ENCODE measurements around the gene MED19. TPM values are rescaled to one million over a fixed set of nuclear protein-coding genes. Genes with fewer than 3 reads are reported as not detected.

MED19 gene
- total RNA-seq, 2 donors from 2014 or later = 14.8 to 39.4 TPM

DNA sequence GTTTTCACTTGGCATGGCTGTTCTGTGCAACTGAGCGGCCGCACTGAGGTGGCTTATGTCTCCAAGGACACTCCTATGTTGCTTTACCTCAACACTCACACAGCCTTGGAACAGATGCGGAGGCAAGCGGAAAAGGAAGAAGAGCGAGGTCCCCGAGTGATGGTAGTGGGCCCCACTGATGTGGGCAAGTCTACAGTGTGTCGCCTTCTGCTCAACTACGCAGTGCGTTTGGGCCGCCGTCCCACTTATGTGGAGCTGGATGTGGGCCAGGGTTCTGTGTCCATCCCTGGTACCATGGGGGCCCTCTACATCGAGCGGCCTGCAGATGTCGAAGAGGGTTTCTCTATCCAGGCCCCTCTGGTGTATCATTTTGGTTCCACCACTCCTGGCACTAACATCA is 52.3 kb downstream of the MED19 start:
- Histone ChIP-seq H3K36me3 (peaks cover 6 to 8% of the 10 kb centered on the region in 2 donors), H3K27me3 (replicated peaks; ENCODE audit: insufficient read depth) (no peaks in the 10 kb centered on the region), H3K4me1 (replicated peaks) (peaks cover 4% of the 10 kb centered on the region), H3K4me3 (no peak overlapping the region), H3K9me3 (no peaks in the 10 kb centered on the region), H3K27ac (no peak overlapping the region)
- intact Hi-C loops (cut with DNase I) = no loop called here
- TF ChIP-seq POLR2AphosphoS5 (IDR thresholded peaks at IDR 0.05) = no peak
- TF ChIP-seq, protein P1, sequence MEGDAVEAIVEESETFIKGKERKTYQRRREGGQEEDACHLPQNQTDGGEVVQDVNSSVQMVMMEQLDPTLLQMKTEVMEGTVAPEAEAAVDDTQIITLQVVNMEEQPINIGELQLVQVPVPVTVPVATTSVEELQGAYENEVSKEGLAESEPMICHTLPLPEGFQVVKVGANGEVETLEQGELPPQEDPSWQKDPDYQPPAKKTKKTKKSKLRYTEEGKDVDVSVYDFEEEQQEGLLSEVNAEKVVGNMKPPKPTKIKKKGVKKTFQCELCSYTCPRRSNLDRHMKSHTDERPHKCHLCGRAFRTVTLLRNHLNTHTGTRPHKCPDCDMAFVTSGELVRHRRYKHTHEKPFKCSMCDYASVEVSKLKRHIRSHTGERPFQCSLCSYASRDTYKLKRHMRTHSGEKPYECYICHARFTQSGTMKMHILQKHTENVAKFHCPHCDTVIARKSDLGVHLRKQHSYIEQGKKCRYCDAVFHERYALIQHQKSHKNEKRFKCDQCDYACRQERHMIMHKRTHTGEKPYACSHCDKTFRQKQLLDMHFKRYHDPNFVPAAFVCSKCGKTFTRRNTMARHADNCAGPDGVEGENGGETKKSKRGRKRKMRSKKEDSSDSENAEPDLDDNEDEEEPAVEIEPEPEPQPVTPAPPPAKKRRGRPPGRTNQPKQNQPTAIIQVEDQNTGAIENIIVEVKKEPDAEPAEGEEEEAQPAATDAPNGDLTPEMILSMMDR (IDR thresholded peaks at IDR 0.05) = no peak
- no peak for TF ChIP-seq POLR2A (IDR thresholded peaks at IDR 0.05)
- 92% methylated on average over 14 of the region's 14 CpGs for WGBS
- DNase-seq (ENCODE audit: low spot score) = no peak

DNA sequence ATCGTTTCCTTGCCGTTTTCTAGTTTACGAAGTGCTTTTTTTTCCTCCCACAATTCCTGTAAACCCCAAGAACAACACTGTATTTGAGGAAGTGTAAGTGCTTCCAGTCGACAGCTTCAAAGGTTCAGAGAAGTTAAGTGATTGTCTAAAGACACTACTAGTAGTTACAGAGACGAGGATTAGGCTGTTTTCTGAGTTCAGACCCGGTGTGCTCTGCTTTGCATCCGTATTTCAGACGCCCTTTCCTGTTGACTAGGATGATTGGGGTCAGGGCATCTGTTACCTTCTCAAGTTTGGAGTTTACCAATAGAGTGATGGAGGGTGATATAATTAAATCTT is 54.0 kb downstream of the MED19 start:
- intact Hi-C loops (cut with DNase I) = no loop called here
- peak overlapping the region; percentile 56 to 87 for H3K27ac ChIP-seq
- H3K9me3 ChIP-seq = no peaks in the 10 kb centered on the region
- 0% methylated on average over 8 of the region's 8 CpGs for WGBS
- DNase-seq (ENCODE audit: low spot score) = no peak
- H3K27me3 ChIP-seq (replicated peaks; ENCODE audit: insufficient read depth) = no peaks in the 10 kb centered on the region
- peaks cover 6 to 8% of the 10 kb centered on the region in 2 donors for H3K36me3 ChIP-seq
- H3K4me3 ChIP-seq = peak overlapping the region; percentile 46 to 59
- peaks cover 4% of the 10 kb centered on the region for H3K4me1 ChIP-seq (replicated peaks)
- TF ChIP-seq POLR2AphosphoS5 (IDR thresholded peaks at IDR 0.05) (no peak), POLR2A (IDR thresholded peaks at IDR 0.05) (no peak)
- TF ChIP-seq, protein P1 (IDR thresholded peaks at IDR 0.05) = no peak

DNA sequence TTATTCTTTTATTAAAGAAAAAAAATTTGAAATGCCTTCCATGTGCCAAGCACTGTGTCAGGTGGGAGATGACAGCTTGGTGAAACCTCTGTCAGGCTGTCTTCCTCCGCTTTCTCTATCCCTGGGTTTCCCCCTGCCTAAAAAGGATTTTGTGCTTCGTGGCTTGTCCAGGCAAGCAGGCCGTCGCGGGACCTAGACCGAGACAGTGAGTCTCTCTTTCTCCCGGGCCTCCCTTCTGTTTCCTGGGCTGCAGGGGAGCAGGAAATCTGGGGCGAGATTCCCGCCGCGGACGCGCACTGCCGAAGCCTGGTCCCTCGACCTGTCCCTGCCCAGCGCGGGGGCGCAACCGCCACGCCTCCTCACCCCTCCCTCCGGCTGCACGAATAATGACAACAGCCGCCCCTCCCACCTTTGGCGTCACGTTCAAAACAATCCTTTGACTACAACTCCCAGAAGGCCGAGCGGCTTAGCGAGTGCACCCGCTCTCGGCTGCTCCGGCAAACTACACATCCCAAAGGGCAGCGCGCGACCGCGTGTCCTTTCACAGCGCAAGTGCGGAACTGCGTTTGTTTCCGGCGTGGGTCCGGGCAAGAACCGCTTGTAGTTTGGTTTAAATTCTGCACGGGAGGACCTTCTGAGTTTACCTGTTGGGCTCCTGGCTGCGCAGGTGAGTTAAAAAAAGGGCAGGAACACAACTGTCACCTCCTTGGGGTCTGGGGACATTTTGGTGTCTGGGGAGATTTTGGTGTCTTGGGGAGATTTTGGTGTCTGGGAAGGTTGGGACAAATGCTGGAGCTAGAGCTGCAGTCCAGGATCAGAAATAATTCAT is 54.6 kb downstream of the MED19 start, which contains the start of gene CLP1:
Gene CLP1, plus strand, starts transcription at position 569 of the 829 bp plus-strand sequence. CDS start 1,715 bp downstream, outside the sequence.
- H3K4me1 ChIP-seq (replicated peaks) = peaks cover 4% of the 10 kb centered on the region
- WGBS = under 1% methylated on average over 45 of the region's 45 CpGs
- H3K27ac ChIP-seq = peak within 1 kb of the TSS; percentile 87 to 90
- H3K4me3 ChIP-seq = peak within 1 kb of the TSS; percentile 46 to 59
- TF ChIP-seq POLR2A (IDR thresholded peaks at IDR 0.05) (peak; percentile 87), POLR2AphosphoS5 (IDR thresholded peaks at IDR 0.05) (peak; percentile 100)
- TF ChIP-seq, protein P1 (IDR thresholded peaks at IDR 0.05) = peak in 2 of 4 experiments; percentile 27 to 41
- peak; percentile 100 for DNase-seq (ENCODE audit: low spot score)
- intact Hi-C loops (cut with DNase I) = no loop called here
- H3K27me3 ChIP-seq (replicated peaks; ENCODE audit: insufficient read depth) = no peaks in the 10 kb centered on the region
- H3K36me3 ChIP-seq = peaks cover 6 to 8% of the 10 kb centered on the region in 2 donors
- H3K9me3 ChIP-seq = no peaks in the 10 kb centered on the region

DNA sequence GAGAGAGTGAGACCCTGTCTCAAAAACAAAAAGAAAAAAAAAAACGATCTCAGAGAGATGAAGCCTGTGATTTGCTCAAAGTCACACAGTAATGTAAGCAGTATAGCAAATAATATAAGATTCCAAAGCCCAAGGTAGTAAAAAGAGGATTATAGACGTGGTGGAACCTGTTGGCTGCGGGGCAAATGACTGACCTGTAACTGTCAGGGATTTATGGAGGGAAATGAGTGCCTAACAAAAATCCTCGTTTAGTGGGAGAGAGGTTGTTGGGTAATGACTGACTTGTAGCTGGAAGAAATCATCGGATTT is 55.2 kb downstream of the MED19 start:
- 9% methylated on average over 5 of the region's 5 CpGs for WGBS
- TF ChIP-seq, protein P1 (IDR thresholded peaks at IDR 0.05) = no peak
- no peak for TF ChIP-seq POLR2A (IDR thresholded peaks at IDR 0.05)
- no peak for TF ChIP-seq POLR2AphosphoS5 (IDR thresholded peaks at IDR 0.05)
- H3K36me3 ChIP-seq = peaks cover 6 to 8% of the 10 kb centered on the region in 2 donors
- H3K4me1 ChIP-seq (replicated peaks) = peaks cover 4% of the 10 kb centered on the region
- H3K27me3 ChIP-seq (replicated peaks; ENCODE audit: insufficient read depth) = no peaks in the 10 kb centered on the region
- no peak for DNase-seq (ENCODE audit: low spot score)
- H3K9me3 ChIP-seq = no peaks in the 10 kb centered on the region
- intact Hi-C loops (cut with DNase I) = no loop called here
- peak overlapping the region; percentile 87 to 90 for H3K27ac ChIP-seq
- H3K4me3 ChIP-seq = peak overlapping the region; percentile 46 to 59

Small RNA genes lying within 50 kb of the gene (small RNA-seq; reads per million reads assigned to genes)
- 0 reads per million in 2 donors for gene TMX2-CTNND1

Other genes with a start within 250 kb of the MED19 start
- 10 to 100 TPM; 18.2 to 20.9 TPM for gene SLC43A1, start 196.5 kb downstream of the MED19 start, total RNA-seq
- 10 to 100 TPM; 35.2 to 44.3 TPM for gene TIMM10, start 181.5 kb downstream of the MED19 start, total RNA-seq
- gene SMTNL1, start 174.6 kb downstream of the MED19 start, total RNA-seq = 1 to 10 TPM in 1 of 2 donors, not detected in 1; 1.4 TPM
- gene UBE2L6, start 144.5 kb downstream of the MED19 start, total RNA-seq = 10 to 100 TPM; 42.3 to 44.6 TPM
- gene SERPING1, start 114.5 kb downstream of the MED19 start, total RNA-seq = 100 to 1,000 TPM in 1 of 2 donors, 10 to 100 TPM in 1; 88.7 to 205 TPM
- 1 to 10 TPM in 1 of 2 donors, under 1 TPM in 1; 0.46 to 3.6 TPM for gene YPEL4, start 62.3 kb downstream of the MED19 start, total RNA-seq
- gene CLP1, start 54.5 kb downstream of the MED19 start, total RNA-seq = 10 to 100 TPM in 1 of 2 donors, 1 to 10 TPM in 1; 9.3 to 11.0 TPM
- 10 to 100 TPM; 65.4 to 69.9 TPM for gene ZDHHC5, start 44.1 kb downstream of the MED19 start, total RNA-seq
- gene TMX2, start 378 bp upstream of the MED19 start, total RNA-seq = 10 to 100 TPM; 80.8 to 84.4 TPM
- 100 to 1,000 TPM; 181 to 334 TPM for gene SELENOH, start 29.3 kb upstream of the MED19 start, total RNA-seq
- gene BTBD18, start 39.6 kb upstream of the MED19 start, total RNA-seq = 1 to 10 TPM in 1 of 2 donors, not detected in 1; 1.0 TPM
- 100 to 1,000 TPM; 189 to 223 TPM for gene CTNND1, start 49.6 kb upstream of the MED19 start, total RNA-seq